GM13976 (cell line): Measurements from ENCODE around the gene AKAP8L.
"Not testable (repeated sequence)": the region's sequence is repeated elsewhere in the genome, so short reads cannot be mapped to it uniquely, and the experiment has no call there.

Source experiments
- DNase-seq: peaks from one replicate; pipeline ENCODE4 v3.0.0; 2012; ENCODE audit warnings: low spot score
- in situ Hi-C: fragments of 300-500 bp; cut with MboI; formaldehyde crosslinking; loops from one replicate; pipeline ENCODE4 v1.12.0; 2022; ENCODE audit warnings: low sequenced_read_pairs, mixed read lengths, inconsistent platforms; ENCODE audit not compliant: unreplicated experiment
- TF ChIP-seq, protein P1 (sequence below): IDR thresholded peaks from 2 replicates; pipeline ENCODE4 v1.5.1; 2012; ENCODE audit warnings: borderline replicate concordance, mild to moderate bottlenecking; ENCODE audit not compliant: insufficient read depth; ENCODE audit errors: extremely low read depth, missing control alignments, control extremely low read depth

AKAP8L gene

DNA sequence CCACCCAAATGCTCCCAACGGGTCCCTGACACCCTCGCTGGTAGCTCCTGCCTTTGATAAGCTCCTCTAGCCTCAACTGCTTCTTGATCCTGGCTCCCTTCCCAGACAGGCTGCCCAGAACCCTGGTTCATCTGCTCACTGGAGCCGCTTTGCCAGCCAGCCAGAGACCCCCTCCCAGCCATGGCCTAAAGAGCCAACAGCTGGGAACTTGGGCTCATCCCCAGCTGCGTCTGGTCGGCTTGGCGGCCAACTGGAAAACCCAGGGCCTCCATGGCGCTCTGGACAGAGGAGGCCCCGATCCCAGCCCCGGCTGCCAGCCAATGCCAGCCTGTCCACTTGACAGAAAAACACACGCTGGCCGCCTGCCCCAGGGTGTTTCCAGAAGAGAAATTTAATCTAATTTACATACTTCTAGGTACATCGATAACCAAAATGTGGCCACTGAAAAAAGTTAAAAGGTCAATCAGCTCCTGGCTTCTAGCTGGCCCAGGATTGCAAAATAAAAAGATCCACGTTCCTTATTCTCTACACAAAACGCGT is 3.0 kb upstream of the AKAP8L start:
- in situ Hi-C loops: no loop called here
- DNase-seq: no peak

DNA sequence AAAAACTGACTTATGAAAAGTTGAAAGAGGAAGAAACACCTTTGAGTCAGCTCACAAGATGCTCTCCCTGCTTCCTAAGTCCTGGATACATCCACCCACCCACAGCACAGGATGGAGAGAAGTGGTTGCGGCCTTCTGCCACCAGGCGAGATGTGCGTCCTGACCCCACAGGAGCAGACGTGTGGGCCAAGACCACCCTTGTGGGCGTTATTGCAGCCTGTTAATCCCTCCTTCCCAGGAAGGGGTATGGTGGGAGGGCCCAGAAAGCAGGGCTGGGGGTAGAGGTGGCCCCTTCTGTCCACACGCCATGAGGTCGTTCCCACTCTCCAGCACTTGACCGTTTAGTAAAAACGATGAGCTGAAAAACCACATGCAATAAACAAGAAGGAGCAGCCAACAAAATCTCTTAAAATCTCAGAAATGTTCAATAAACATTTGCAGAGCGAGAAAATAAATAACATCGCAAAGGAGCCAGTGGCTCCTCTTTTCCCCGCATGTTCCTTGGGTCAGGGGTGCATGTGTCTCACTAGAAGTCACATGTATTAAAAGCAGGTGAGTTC is 2.4 kb upstream of the AKAP8L start:
- TF ChIP-seq, protein P1, sequence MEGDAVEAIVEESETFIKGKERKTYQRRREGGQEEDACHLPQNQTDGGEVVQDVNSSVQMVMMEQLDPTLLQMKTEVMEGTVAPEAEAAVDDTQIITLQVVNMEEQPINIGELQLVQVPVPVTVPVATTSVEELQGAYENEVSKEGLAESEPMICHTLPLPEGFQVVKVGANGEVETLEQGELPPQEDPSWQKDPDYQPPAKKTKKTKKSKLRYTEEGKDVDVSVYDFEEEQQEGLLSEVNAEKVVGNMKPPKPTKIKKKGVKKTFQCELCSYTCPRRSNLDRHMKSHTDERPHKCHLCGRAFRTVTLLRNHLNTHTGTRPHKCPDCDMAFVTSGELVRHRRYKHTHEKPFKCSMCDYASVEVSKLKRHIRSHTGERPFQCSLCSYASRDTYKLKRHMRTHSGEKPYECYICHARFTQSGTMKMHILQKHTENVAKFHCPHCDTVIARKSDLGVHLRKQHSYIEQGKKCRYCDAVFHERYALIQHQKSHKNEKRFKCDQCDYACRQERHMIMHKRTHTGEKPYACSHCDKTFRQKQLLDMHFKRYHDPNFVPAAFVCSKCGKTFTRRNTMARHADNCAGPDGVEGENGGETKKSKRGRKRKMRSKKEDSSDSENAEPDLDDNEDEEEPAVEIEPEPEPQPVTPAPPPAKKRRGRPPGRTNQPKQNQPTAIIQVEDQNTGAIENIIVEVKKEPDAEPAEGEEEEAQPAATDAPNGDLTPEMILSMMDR: no peak
- no peak for DNase-seq
- in situ Hi-C loops: no loop called here

More for the DNA sequence above, 3.0 kb upstream of the AKAP8L start:
- TF ChIP-seq, protein P1: no peak

GRCh38 chr19:15419413-15420025 is 731 bp upstream of the AKAP8L start:
- in situ Hi-C loops: no loop called here
- DNase-seq: no peak
- TF ChIP-seq, protein P1: no peak

DNA sequence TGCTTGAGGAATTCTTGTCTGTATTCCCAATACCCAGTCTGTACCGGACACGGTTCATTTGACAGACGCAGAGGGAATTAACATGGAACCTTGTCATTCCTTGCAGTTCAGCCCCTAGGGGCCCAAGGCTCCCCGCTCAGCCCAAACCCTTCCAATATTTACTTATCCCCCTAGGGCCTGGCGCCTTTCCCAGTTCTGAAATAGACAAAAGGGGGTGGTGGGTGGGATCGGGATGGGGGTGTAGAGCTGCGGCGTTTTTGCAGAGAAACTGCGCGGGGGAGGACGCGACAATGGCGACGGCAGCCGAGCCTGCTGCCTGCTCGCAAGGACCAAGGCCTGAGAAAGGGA is 583 bp downstream of the AKAP8L start:
- in situ Hi-C loops: no loop called here
- TF ChIP-seq, protein P1: no peak
- no peak for DNase-seq

DNA sequence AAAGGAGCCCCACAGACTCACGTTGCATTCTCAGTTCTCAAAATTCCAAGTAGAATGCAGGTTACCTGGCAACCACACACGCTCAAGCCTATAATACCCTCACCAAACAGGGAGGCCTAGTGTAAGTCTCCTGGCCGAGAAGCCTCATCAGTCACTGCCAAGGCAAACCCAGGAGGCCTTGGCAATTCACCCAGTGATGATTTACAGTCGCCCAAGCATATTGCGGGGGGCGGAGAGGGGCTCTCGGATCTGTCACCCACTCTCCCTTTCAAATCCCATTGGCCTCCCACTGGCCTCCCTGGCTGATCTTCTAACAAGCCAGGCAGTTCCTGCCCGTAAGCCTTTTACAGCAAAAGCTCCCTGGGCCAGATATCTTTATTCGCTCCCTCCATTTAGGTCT is 1.1 kb downstream of the AKAP8L start:
- DNase-seq: no peak
- TF ChIP-seq, protein P1: no peak
- in situ Hi-C loops: no loop called here

- TF ChIP-seq, protein P1: no peak
- DNase-seq: no peak
- in situ Hi-C loops: no loop called here
Measured at GRCh38 chr19:15412832-15413231, 6.0 kb downstream of the AKAP8L start.

DNA sequence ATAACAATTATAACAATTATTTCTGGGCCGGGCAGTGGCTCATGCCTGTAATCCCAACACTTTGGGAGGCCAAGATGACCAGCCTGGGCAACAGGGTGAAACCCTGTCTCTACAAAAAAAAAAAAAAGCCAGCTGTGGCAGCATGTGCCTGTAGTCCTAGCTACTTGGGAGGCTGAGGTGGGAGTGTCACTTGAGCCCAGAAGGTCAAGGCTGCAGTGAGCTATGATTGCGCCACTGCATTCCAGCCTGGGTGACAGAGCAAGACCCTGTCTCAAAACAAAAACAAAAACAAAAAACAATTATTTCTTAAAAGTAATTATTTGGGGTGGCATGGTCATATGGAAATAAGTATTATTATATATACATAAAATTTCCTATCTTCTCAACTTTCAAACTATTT is 7.4 kb downstream of the AKAP8L start:
- DNase-seq, in situ Hi-C loops: not testable (repeated sequence)
